ENCODE measurements around the gene ILF2. TPM values are rescaled to one million over a fixed set of nuclear protein-coding genes. Genes with fewer than 3 reads are reported as not detected.

The ILF2 gene
- total RNA-seq, 2 experiments from 2014 or later: 287 to 334 TPM

- H3K27ac ChIP-seq (ENCODE audit: low read depth, low read length, poor library complexity, severe bottlenecking): no peak overlapping the region
- no peak overlapping the region for H3K4me3 ChIP-seq (ENCODE audit: low read depth, low read length, poor library complexity, severe bottlenecking)
- no peaks in the 10 kb centered on the region for H3K36me3 ChIP-seq (ENCODE audit: insufficient read depth, low read length)
- H4K20me1 ChIP-seq (ENCODE audit: insufficient read depth, low read length): no peaks in the 10 kb centered on the region
- no peaks in the 10 kb centered on the region for H3K9me3 ChIP-seq (ENCODE audit: low read length)
- no peak overlapping the region; the same call in 1 of the 2 replicates for H3K4me2 ChIP-seq (ENCODE audit: low read length)
- POLR2A ChIA-PET: interaction anchor here (0.6 kb wide), 2 partner anchors 212 to 339 kb away, joined by 4 to 6 read pairs; no protein-coding TSS in a partner anchor
- H3K79me2 ChIP-seq (ENCODE audit: insufficient read depth, low read depth, low read length): no peaks in the 10 kb centered on the region
- no TSS peak for BruUV-seq (replicated peaks)
- intact Hi-C loops (cut with micrococcal nuclease; ENCODE audit: unreplicated experiment): no loop called here
- CTCF ChIA-PET (ENCODE audit: unreplicated experiment): no interaction called here
- DNase-seq (ENCODE audit: low spot score): no peak
- H3K9me2 ChIP-seq (ENCODE audit: insufficient read depth, low read length): no peaks in the 10 kb centered on the region
- TF ChIP-seq EZH2phosphoT487 (IDR thresholded peaks at IDR 0.05; ENCODE audit: borderline replicate concordance, low read depth, low read length) (no peak), CTCF (conservative IDR thresholded peaks at IDR 0.05; ENCODE audit: low read length) (no peak)
- H2AFZ ChIP-seq (ENCODE audit: low read length): no peak overlapping the region
- H3K4me1 ChIP-seq (ENCODE audit: insufficient read depth, low read length, poor library complexity, severe bottlenecking): no peaks in the 10 kb centered on the region
These were observed 9.3 kb upstream of the ILF2 start for GRCh38 chr1:153680120-153680403.

GRCh38 chr1:153679337-153680119 lies 8.7 kb upstream of the ILF2 start:
- Histone ChIP-seq H3K27ac (ENCODE audit: low read depth, low read length, poor library complexity, severe bottlenecking) (no peak overlapping the region), H3K36me3 (ENCODE audit: insufficient read depth, low read length) (no peaks in the 10 kb centered on the region), H3K79me2 (ENCODE audit: insufficient read depth, low read depth, low read length) (no peaks in the 10 kb centered on the region), H3K4me3 (ENCODE audit: low read depth, low read length, poor library complexity, severe bottlenecking) (no peak overlapping the region), H3K4me1 (ENCODE audit: insufficient read depth, low read length, poor library complexity, severe bottlenecking) (no peaks in the 10 kb centered on the region), H2AFZ (ENCODE audit: low read length) (no peak overlapping the region), H3K9me2 (ENCODE audit: insufficient read depth, low read length) (no peaks in the 10 kb centered on the region), H3K9me3 (ENCODE audit: low read length) (no peaks in the 10 kb centered on the region), H4K20me1 (ENCODE audit: insufficient read depth, low read length) (no peaks in the 10 kb centered on the region), H3K4me2 (ENCODE audit: low read length) (no peak overlapping the region; the same call in 1 of the 2 replicates)
- ChIA-PET CTCF (ENCODE audit: unreplicated experiment) (no interaction called here), POLR2A (interaction anchor here (0.6 kb wide), 1 partner anchor 212 kb away, joined by 6 read pairs; no protein-coding TSS in a partner anchor)
- no TSS peak for BruUV-seq (replicated peaks)
- no peak for TF ChIP-seq CTCF (conservative IDR thresholded peaks at IDR 0.05; ENCODE audit: low read length)
- TF ChIP-seq EZH2phosphoT487 (IDR thresholded peaks at IDR 0.05; ENCODE audit: borderline replicate concordance, low read depth, low read length): no peak
- DNase-seq (ENCODE audit: low spot score): no peak
- intact Hi-C loops (cut with micrococcal nuclease; ENCODE audit: unreplicated experiment): loop anchor here (10.0 kb wide), 1 partner anchor 165 kb away; no protein-coding TSS in a partner anchor

Data from OCI-LY7 (cell line).